Vagina (tissue), 2 donors: ENCODE data around the gene RYR2. TPM values are rescaled to one million over a fixed set of nuclear protein-coding genes. Genes with fewer than 3 reads are reported as not detected.

Experiments used
- DNase-seq, 2 donors: peaks; one replicate each; pipeline ENCODE4 v3.0.0-alpha.2; 2017; ENCODE audit errors: extremely low spot score in 2 of 2
- H3K27ac ChIP-seq: fragments of 200-600 bp; sonication (generic); one replicate; pipeline ENCODE4 v1.5.1; 2019
- H3K27me3 ChIP-seq: fragments of 200-600 bp; sonication (generic); one replicate; pipeline ENCODE4 v1.5.1; 2019
- H3K36me3 ChIP-seq, 2 donors: fragments of 200-600 bp; sonication (generic); one replicate each; pipeline ENCODE4 v1.5.1; 2017 to 2019
- H3K4me1 ChIP-seq: fragments of 200-600 bp; sonication (generic); one replicate; pipeline ENCODE4 v1.5.1; 2019
- H3K4me3 ChIP-seq, 2 donors: fragments of 200-600 bp; sonication (generic); 1 replicate in 1 of 2; 2 replicates in 1 of 2; pipeline ENCODE4 v1.5.1; 2016 to 2019
- H3K9me3 ChIP-seq: fragments of 200-600 bp; sonication (generic); one replicate; pipeline ENCODE4 v1.5.1; 2019
- POLR2A ChIP-seq, 2 donors: fragments of 450-650 bp; IDR thresholded peaks; one replicate each; pipeline ENCODE4 v1.6.1; 2017; ENCODE audit warnings: antibody characterized with exemption in 2 of 2, mild to moderate bottlenecking in 2 of 2, moderate library complexity in 2 of 2
- POLR2AphosphoS5 ChIP-seq, 2 donors: sonication (generic); formaldehyde crosslinking; IDR thresholded peaks; one replicate each; pipeline ENCODE4 v1.9.0; 2017; ENCODE audit warnings: antibody characterized with exemption in 2 of 2, mild to moderate bottlenecking in 2 of 2, low read depth in 1 of 2; ENCODE audit not compliant: insufficient read depth in 1 of 2
- intact Hi-C: fragments of 100-400 bp; cut with DNase I; formaldehyde crosslinking; loops from one replicate; pipeline ENCODE4 v1.15.1; 2023
- total RNA-seq: library from RNA; depleted of rRNA; stranded (reverse); fragments of >200 nt; gene quantifications from one replicate; pipeline ENCODE4 v1.2.3, GENCODE V29; 2016
- TF ChIP-seq, protein P1 (sequence below), 3 experiments: fragments of 450-650 bp in 2 of 3; fragments of 200-600 bp in 1 of 3; sonication (generic) in 1 of 3; IDR thresholded peaks; one replicate each; pipeline ENCODE4 v1.5.1; 2017 to 2019; ENCODE audit warnings: antibody characterized with exemption in 3 of 3, mild to moderate bottlenecking in 2 of 3, moderate library complexity in 2 of 3

Gene RYR2
- total RNA-seq, 1 donor from 2014 or later: 1.5 TPM

GRCh38 chr1:237133921-237134320 lies 91.9 kb downstream of the RYR2 start:
- intact Hi-C loops: no loop called here
- no peaks in the 10 kb centered on the region for H3K36me3 ChIP-seq
- no peak for DNase-seq
- no peaks in the 10 kb centered on the region for H3K27me3 ChIP-seq
- no peak overlapping the region for H3K27ac ChIP-seq
- H3K9me3 ChIP-seq: no peaks in the 10 kb centered on the region
- H3K4me1 ChIP-seq: no peaks in the 10 kb centered on the region
- TF ChIP-seq POLR2A (IDR thresholded peaks at IDR 0.05): no peak
- TF ChIP-seq POLR2AphosphoS5 (IDR thresholded peaks at IDR 0.05; ENCODE audit: insufficient read depth in 1 of 2, low read depth in 1 of 2): no peak
- TF ChIP-seq, protein P1, sequence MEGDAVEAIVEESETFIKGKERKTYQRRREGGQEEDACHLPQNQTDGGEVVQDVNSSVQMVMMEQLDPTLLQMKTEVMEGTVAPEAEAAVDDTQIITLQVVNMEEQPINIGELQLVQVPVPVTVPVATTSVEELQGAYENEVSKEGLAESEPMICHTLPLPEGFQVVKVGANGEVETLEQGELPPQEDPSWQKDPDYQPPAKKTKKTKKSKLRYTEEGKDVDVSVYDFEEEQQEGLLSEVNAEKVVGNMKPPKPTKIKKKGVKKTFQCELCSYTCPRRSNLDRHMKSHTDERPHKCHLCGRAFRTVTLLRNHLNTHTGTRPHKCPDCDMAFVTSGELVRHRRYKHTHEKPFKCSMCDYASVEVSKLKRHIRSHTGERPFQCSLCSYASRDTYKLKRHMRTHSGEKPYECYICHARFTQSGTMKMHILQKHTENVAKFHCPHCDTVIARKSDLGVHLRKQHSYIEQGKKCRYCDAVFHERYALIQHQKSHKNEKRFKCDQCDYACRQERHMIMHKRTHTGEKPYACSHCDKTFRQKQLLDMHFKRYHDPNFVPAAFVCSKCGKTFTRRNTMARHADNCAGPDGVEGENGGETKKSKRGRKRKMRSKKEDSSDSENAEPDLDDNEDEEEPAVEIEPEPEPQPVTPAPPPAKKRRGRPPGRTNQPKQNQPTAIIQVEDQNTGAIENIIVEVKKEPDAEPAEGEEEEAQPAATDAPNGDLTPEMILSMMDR (IDR thresholded peaks at IDR 0.05): no peak
- H3K4me3 ChIP-seq: no peak overlapping the region

GRCh38 chr1:237134929-237135328 lies 92.9 kb downstream of the RYR2 start:
- no peak for TF ChIP-seq POLR2AphosphoS5 (IDR thresholded peaks at IDR 0.05; ENCODE audit: insufficient read depth in 1 of 2, low read depth in 1 of 2)
- no peak for TF ChIP-seq POLR2A (IDR thresholded peaks at IDR 0.05)
- TF ChIP-seq, protein P1 (IDR thresholded peaks at IDR 0.05): no peak

GRCh38 chr1:237138551-237138950 lies 96.6 kb downstream of the RYR2 start:
- no peaks in the 10 kb centered on the region for H3K36me3 ChIP-seq
- intact Hi-C loops: no loop called here
- no peak overlapping the region for H3K4me3 ChIP-seq
- H3K27me3 ChIP-seq: no peaks in the 10 kb centered on the region
- H3K4me1 ChIP-seq: peaks cover 11% of the 10 kb centered on the region
- no peak for TF ChIP-seq POLR2AphosphoS5 (IDR thresholded peaks at IDR 0.05; ENCODE audit: insufficient read depth in 1 of 2, low read depth in 1 of 2)
- TF ChIP-seq, protein P1 (IDR thresholded peaks at IDR 0.05): no peak
- no peak for TF ChIP-seq POLR2A (IDR thresholded peaks at IDR 0.05)
- H3K9me3 ChIP-seq: no peaks in the 10 kb centered on the region
- no peak for DNase-seq
- no peak overlapping the region for H3K27ac ChIP-seq

More at GRCh38 chr1:237134929-237135328, 92.9 kb downstream of the RYR2 start:
- Histone ChIP-seq H3K4me1 (no peaks in the 10 kb centered on the region), H3K36me3 (no peaks in the 10 kb centered on the region), H3K27ac (no peak overlapping the region), H3K27me3 (no peaks in the 10 kb centered on the region), H3K9me3 (no peaks in the 10 kb centered on the region), H3K4me3 (no peak overlapping the region)
- intact Hi-C loops: no loop called here
- DNase-seq: no peak

GRCh38 chr1:237139732-237140131 lies 97.7 kb downstream of the RYR2 start:
- H3K27me3 ChIP-seq: no peaks in the 10 kb centered on the region
- peaks cover 11% of the 10 kb centered on the region for H3K4me1 ChIP-seq
- no peaks in the 10 kb centered on the region for H3K9me3 ChIP-seq
- no peak overlapping the region for H3K4me3 ChIP-seq
- no peak for DNase-seq
- no peaks in the 10 kb centered on the region for H3K36me3 ChIP-seq
- TF ChIP-seq POLR2A (IDR thresholded peaks at IDR 0.05): no peak
- no peak for TF ChIP-seq POLR2AphosphoS5 (IDR thresholded peaks at IDR 0.05; ENCODE audit: insufficient read depth in 1 of 2, low read depth in 1 of 2)
- intact Hi-C loops: no loop called here
- no peak overlapping the region for H3K27ac ChIP-seq

DNA sequence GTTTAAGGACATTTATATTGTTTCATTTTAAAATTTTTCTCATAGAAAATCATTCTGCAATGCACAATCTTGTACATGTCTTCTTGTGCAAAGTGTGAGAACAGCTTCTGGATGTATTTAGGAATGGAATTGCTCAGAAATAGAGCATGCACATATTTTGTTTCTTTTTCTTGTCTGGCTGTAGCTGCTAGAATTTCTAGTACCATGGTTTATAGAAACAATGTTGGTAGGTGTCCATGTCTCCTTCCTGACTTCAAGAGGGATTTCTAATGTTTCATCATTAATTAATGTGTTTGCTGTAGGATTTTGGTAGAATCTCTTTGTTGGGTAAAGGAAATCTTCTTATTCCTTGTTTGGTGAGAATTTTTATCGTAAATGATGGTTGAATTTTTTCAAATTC lies 99.0 kb downstream of the RYR2 start:
- TF ChIP-seq POLR2AphosphoS5 (IDR thresholded peaks at IDR 0.05; ENCODE audit: insufficient read depth in 1 of 2, low read depth in 1 of 2): no peak
- TF ChIP-seq, protein P1 (IDR thresholded peaks at IDR 0.05): no peak
- no peak for TF ChIP-seq POLR2A (IDR thresholded peaks at IDR 0.05)
- peak overlapping the region; percentile 50 for H3K27ac ChIP-seq
- H3K4me1 ChIP-seq: peaks cover 20% of the 10 kb centered on the region
- intact Hi-C loops: no loop called here
- no peak overlapping the region for H3K4me3 ChIP-seq
- H3K27me3 ChIP-seq: no peaks in the 10 kb centered on the region
- no peak for DNase-seq
- H3K36me3 ChIP-seq: no peaks in the 10 kb centered on the region
- H3K9me3 ChIP-seq: no peaks in the 10 kb centered on the region
